Aorta (tissue), 5 donors: Measurements from ENCODE around the gene PEBP1. TPM values are rescaled to one million over a fixed set of nuclear protein-coding genes. Genes with fewer than 3 reads are reported as not detected.

Experiments
- ATAC-seq: fragments of 200-7000 bp; cut with Tn5 transposase; one replicate; pipeline ENCODE4 v1.9.1; 2022; ENCODE audit warnings: moderate library complexity; ENCODE audit not compliant: low FRiP score
- DNase-seq, 2 donors: peaks; one replicate each; pipeline ENCODE4 v3.0.0-alpha.2; 2020
- H3K27ac ChIP-seq, 2 donors: one replicate each; pipeline ENCODE4 v1.5.1; 2013; ENCODE audit warnings: low read length in 2 of 2, mild to moderate bottlenecking in 2 of 2, moderate library complexity in 2 of 2, control low read depth in 1 of 2, inconsistent platforms in 1 of 2, low read depth in 1 of 2
- H3K27me3 ChIP-seq, 2 donors: one replicate each; pipeline ENCODE4 v1.6.1; 2013; ENCODE audit warnings: control low read depth in 1 of 2, low read length in 1 of 2, mild to moderate bottlenecking in 1 of 2, moderate library complexity in 1 of 2; ENCODE audit not compliant: insufficient read depth in 2 of 2, control insufficient read depth in 1 of 2
- H3K36me3 ChIP-seq, 2 donors: one replicate each; pipeline ENCODE4 v1.6.1; 2013; ENCODE audit warnings: control low read depth in 1 of 2, low read length in 1 of 2, mild to moderate bottlenecking in 1 of 2; ENCODE audit not compliant: insufficient read depth in 2 of 2, control insufficient read depth in 1 of 2
- H3K4me1 ChIP-seq, 2 donors: one replicate each; pipeline ENCODE4 v1.6.1; 2013; ENCODE audit warnings: low read length in 2 of 2, control low read depth in 1 of 2, mild to moderate bottlenecking in 1 of 2, moderate library complexity in 1 of 2; ENCODE audit not compliant: insufficient read depth in 2 of 2, control insufficient read depth in 1 of 2
- H3K4me3 ChIP-seq, 2 donors: one replicate each; pipeline ENCODE4 v1.5.1; 2013; ENCODE audit warnings: low read length in 2 of 2, control low read depth in 1 of 2, mild to moderate bottlenecking in 1 of 2
- H3K9me3 ChIP-seq: one replicate; pipeline ENCODE4 v1.6.1; 2013; ENCODE audit warnings: mild to moderate bottlenecking, low read length; ENCODE audit not compliant: control insufficient read depth
- WGBS, 2 donors: extraction: QIAGEN DNeasy Blood & Tissue Kit; methylation state at CpG; one replicate each; pipeline ENCODE4 v1.1.7; 2013; 5-methylcytosine and 5-hydroxymethylcytosine counted together
- intact Hi-C, 2 donors: fragments of 100-400 bp; cut with DNase I; formaldehyde crosslinking; loops; one replicate each; pipeline versions ENCODE4 v1.14.2 to v1.15.0; 2022
- long read RNA-seq, 2 donors: library from polyadenylated mRNA; unstranded; transcript quantifications; one replicate each; pipeline ENCODE4 v2.0.0, GENCODE V29; 2020 to 2021
- polyA plus RNA-seq, 2 donors: library from polyadenylated mRNA; stranded (reverse); fragments of 200-250 nt; gene quantifications; one replicate each; pipeline ENCODE4 v1.2.3, GENCODE V29; 2013
- total RNA-seq, 2 donors: library from RNA; stranded (reverse); fragmentation: NEBNext Ultra II Directional; extraction: Animal tissue kit (Norgen Biotek cat#: 25700); gene quantifications; one replicate each; pipeline ENCODE4 v1.2.1, GENCODE V29; 2021
- donor health status: healthy with polysubstance abuse.
- donor health status: Bipolar disorder and iron deficiency.
- donor health status: DM: no; HTN: no; CAD: no.
- donor health status: DM: no; HTN: no; CAD: no.
- donor health status: DM: yes; HTN: yes; CAD: no.

Gene PEBP1
- total RNA-seq (100 to 1,000 TPM; 122 to 155 TPM), polyA plus RNA-seq (100 to 1,000 TPM; 274 to 532 TPM)
- long read RNA-seq, donor 1, transcript PEBP1-201 (4 exons, 1,697 nt): major isoform, 882 of 895 reads
- long read RNA-seq, donor 1, partial matches to known transcripts: 7 of 895 reads
- long read RNA-seq, donor 1, other reads (novel, unspliced or antisense): 6 of 895 reads
- long read RNA-seq, donor 2, transcript PEBP1-201 (4 exons, 1,697 nt): major isoform, 204 of 218 reads
- long read RNA-seq, donor 2, partial matches to known transcripts: 7 of 218 reads
- long read RNA-seq, donor 2, other reads (novel, unspliced or antisense): 7 of 218 reads

GRCh38 chr12:118135788-118136558 lies at the start of gene PEBP1:
PEBP1 (plus strand) TSS chr12:118136124; CDS start chr12:118136210, 86 bp downstream.
- Histone ChIP-seq H3K27ac (peak within 1 kb of the TSS in 1 of 2 donors; percentile 60), H3K27me3 (no peaks in the 10 kb centered on the region), H3K4me1 (no peaks in the 10 kb centered on the region), H3K36me3 (peaks cover 2 to 4% of the 10 kb centered on the region in 2 donors), H3K4me3 (peak within 1 kb of the TSS; percentile 72 to 77), H3K9me3 (no peaks in the 10 kb centered on the region)
- peak; percentile 99 for ATAC-seq
- peak; percentile 97 to 99 for DNase-seq
- 0% methylated on average over 70 of the region's 70 CpGs for WGBS, 2 donors
- intact Hi-C loops: loop anchor here (10.0 kb wide), 2 partner anchors 239 to 261 kb away; partner anchors contain the start of genes SUDS3 (in 1 of the 2) and TAOK3 (in 1 of the 2)

GRCh38 chr12:118089782-118090181 lies 46.1 kb upstream of the PEBP1 start:
- H3K4me1 ChIP-seq: no peaks in the 10 kb centered on the region
- no peak for DNase-seq
- no peak for ATAC-seq
- H3K27me3 ChIP-seq: no peaks in the 10 kb centered on the region
- no peaks in the 10 kb centered on the region for H3K36me3 ChIP-seq
- H3K27ac ChIP-seq: no peak overlapping the region
- H3K9me3 ChIP-seq: no peaks in the 10 kb centered on the region
- 92 to 94% methylated on average over 9 of the region's 9 CpGs for WGBS, 2 donors
- intact Hi-C loops: no loop called here
- no peak overlapping the region for H3K4me3 ChIP-seq

GRCh38 chr12:118094039-118094438 lies 41.9 kb upstream of the PEBP1 start:
- Histone ChIP-seq H3K9me3 (no peaks in the 10 kb centered on the region), H3K4me3 (no peak overlapping the region), H3K27me3 (no peaks in the 10 kb centered on the region), H3K27ac (no peak overlapping the region), H3K4me1 (no peaks in the 10 kb centered on the region), H3K36me3 (no peaks in the 10 kb centered on the region)
- intact Hi-C loops: no loop called here
- DNase-seq (no peak), ATAC-seq (no peak)
- WGBS, 2 donors: 78 to 79% methylated on average over 3 of the region's 3 CpGs

- Histone ChIP-seq H3K36me3 (no peaks in the 10 kb centered on the region), H3K4me1 (no peaks in the 10 kb centered on the region), H3K9me3 (no peaks in the 10 kb centered on the region), H3K27ac (no peak overlapping the region), H3K4me3 (no peak overlapping the region), H3K27me3 (no peaks in the 10 kb centered on the region)
- WGBS, 2 donors: 92 to 95% methylated on average over 3 of the region's 3 CpGs
- intact Hi-C loops: no loop called here
- DNase-seq (no peak), ATAC-seq (no peak)
Measured at GRCh38 chr12:118098401-118098800, 37.5 kb upstream of the PEBP1 start.

GRCh38 chr12:118098911-118099671 lies 36.8 kb upstream of the PEBP1 start:
- Histone ChIP-seq H3K27ac (no peak overlapping the region), H3K4me3 (no peak overlapping the region), H3K9me3 (no peaks in the 10 kb centered on the region), H3K27me3 (no peaks in the 10 kb centered on the region), H3K36me3 (no peaks in the 10 kb centered on the region), H3K4me1 (no peaks in the 10 kb centered on the region)
- ATAC-seq (no peak), DNase-seq (no peak)
- intact Hi-C loops: no loop called here
- 91 to 93% methylated on average over 12 of the region's 12 CpGs for WGBS, 2 donors

GRCh38 chr12:118101051-118101450 lies 34.9 kb upstream of the PEBP1 start:
- Histone ChIP-seq H3K4me3 (no peak overlapping the region), H3K4me1 (no peaks in the 10 kb centered on the region), H3K27ac (no peak overlapping the region), H3K36me3 (no peaks in the 10 kb centered on the region), H3K9me3 (no peaks in the 10 kb centered on the region), H3K27me3 (no peaks in the 10 kb centered on the region)
- ATAC-seq (no peak), DNase-seq (no peak)
- intact Hi-C loops: loop anchor here (5.0 kb wide), 1 partner anchor 39 kb away; the partner anchor contains the start of gene WSB2 (in 2 of the 2)
- 92 to 93% methylated on average over 3 of the region's 3 CpGs for WGBS, 2 donors

- no peaks in the 10 kb centered on the region for H3K36me3 ChIP-seq
- ATAC-seq (no peak), DNase-seq (no peak)
- 66 to 67% methylated on average over 6 of the region's 6 CpGs for WGBS, 2 donors
- H3K27me3 ChIP-seq: no peaks in the 10 kb centered on the region
- H3K9me3 ChIP-seq: no peaks in the 10 kb centered on the region
- H3K27ac ChIP-seq: no peak overlapping the region
- no peak overlapping the region for H3K4me3 ChIP-seq
- intact Hi-C loops: loop anchor here (2.0 to 5.0 kb wide), 2 partner anchors 40 to 87 kb away; partner anchors contain the start of gene WSB2 (in 2 of the 2)
- H3K4me1 ChIP-seq: no peaks in the 10 kb centered on the region
Measured at GRCh38 chr12:118102070-118102469, 33.9 kb upstream of the PEBP1 start.

GRCh38 chr12:118102609-118103008 lies 33.3 kb upstream of the PEBP1 start:
- Histone ChIP-seq H3K27ac (no peak overlapping the region), H3K4me3 (no peak overlapping the region), H3K9me3 (no peaks in the 10 kb centered on the region), H3K36me3 (no peaks in the 10 kb centered on the region), H3K4me1 (no peaks in the 10 kb centered on the region), H3K27me3 (no peaks in the 10 kb centered on the region)
- DNase-seq (no peak), ATAC-seq (no peak)
- intact Hi-C loops: loop anchor here (2.0 to 5.0 kb wide), 2 partner anchors 40 to 88 kb away; partner anchors contain the start of gene WSB2 (in 2 of the 2)
- 68 to 69% methylated on average over 5 of the region's 5 CpGs for WGBS, 2 donors
